Activated naive CD8-positive, alpha-beta T cell treated with anti-CD3 and anti-CD28 coated beads, Interleukin-2, amount 50 U/mL, for 16 hours (primary cell): ENCODE data around the gene LIPC.

ENCODE experiments used
- DNase-seq: peaks from one replicate; pipeline ENCODE4 v3.0.0-alpha.2; 2020; ENCODE audit warnings: low read depth, low spot score

The LIPC gene

GRCh38 chr15:58406811-58407210 lies 25.0 kb upstream of the LIPC start:
- DNase-seq: no peak

GRCh38 chr15:58407236-58407775 lies 24.5 kb upstream of the LIPC start:
- no peak for DNase-seq

- DNase-seq: no peak
Observed at GRCh38 chr15:58407778-58408177, 24.0 kb upstream of the LIPC start.

- DNase-seq: no peak
Observed at GRCh38 chr15:58409861-58410260, 21.9 kb upstream of the LIPC start.

- peak; percentile 11 for DNase-seq
Observed at GRCh38 chr15:58410353-58410752, 21.4 kb upstream of the LIPC start.

DNA sequence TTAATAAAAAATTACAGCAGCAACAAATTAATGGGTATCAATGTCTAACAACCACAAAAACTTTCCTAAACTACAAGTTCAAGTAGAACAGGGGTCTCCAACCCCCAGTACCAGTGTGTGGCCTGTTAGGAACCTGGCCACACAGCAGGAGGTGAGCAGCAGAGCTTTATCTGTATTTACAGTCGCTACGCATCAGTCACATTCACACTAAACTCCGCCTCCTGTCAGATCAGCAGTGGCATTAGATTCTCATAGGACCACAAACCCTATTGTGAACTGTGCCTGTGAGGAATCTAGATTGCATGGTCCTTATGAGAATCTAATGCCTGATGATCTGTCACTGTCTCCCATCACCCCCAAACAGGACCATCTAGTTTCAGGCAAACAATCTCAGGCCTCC lies 18.5 kb upstream of the LIPC start:
- DNase-seq: no peak

DNA sequence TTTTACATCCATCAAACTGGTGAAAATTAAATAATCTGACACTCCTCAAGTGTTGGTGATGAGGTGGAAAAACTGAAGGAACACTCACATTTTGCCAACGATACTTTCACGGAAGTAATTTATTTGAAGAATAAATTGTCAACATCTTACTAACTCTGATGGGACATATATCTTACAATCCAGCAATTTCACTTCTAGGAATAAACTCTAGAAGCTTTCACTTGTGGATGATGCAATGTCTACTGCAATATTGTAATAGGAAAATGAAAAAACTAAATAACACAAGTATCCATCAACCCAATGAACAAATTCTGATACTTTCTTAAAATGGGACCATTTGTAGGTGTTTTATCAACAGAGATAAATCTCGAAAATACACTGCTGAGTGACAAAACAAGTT lies 16.2 kb upstream of the LIPC start:
- DNase-seq: no peak

GRCh38 chr15:58416963-58417362 lies 14.8 kb upstream of the LIPC start:
- no peak for DNase-seq

GRCh38 chr15:58418135-58418534 lies 13.7 kb upstream of the LIPC start:
- DNase-seq: no peak

GRCh38 chr15:58419803-58420524 lies 11.8 kb upstream of the LIPC start:
- no peak for DNase-seq

- no peak for DNase-seq
Observed at GRCh38 chr15:58420579-58421043, 11.2 kb upstream of the LIPC start.

GRCh38 chr15:58423205-58423604 lies 8.6 kb upstream of the LIPC start:
- DNase-seq: no peak

- DNase-seq: no peak
Observed at GRCh38 chr15:58423831-58424608, 7.8 kb upstream of the LIPC start.

GRCh38 chr15:58424722-58425121 lies 7.1 kb upstream of the LIPC start:
- no peak for DNase-seq

GRCh38 chr15:58425185-58425584 lies 6.6 kb upstream of the LIPC start:
- no peak for DNase-seq

DNA sequence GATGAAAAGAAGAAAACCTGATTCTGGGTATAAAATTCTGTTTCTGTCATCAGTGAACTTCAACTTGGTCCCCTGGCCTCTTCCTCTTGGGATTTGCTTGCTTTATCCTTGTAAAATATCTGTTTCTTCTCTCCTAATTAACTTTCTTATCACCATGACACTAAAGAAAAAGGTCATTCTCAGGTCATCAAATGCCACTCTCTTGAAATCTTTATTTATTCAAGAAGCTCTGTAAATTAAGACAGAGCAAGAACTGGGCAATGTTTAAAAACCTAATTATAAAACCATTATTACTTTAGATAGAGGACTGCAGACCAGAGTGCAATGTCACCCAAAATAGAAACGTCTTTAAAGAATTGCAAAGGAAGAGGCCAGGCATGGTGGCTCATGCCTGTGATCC lies 6.0 kb upstream of the LIPC start:
- DNase-seq: no peak

DNA sequence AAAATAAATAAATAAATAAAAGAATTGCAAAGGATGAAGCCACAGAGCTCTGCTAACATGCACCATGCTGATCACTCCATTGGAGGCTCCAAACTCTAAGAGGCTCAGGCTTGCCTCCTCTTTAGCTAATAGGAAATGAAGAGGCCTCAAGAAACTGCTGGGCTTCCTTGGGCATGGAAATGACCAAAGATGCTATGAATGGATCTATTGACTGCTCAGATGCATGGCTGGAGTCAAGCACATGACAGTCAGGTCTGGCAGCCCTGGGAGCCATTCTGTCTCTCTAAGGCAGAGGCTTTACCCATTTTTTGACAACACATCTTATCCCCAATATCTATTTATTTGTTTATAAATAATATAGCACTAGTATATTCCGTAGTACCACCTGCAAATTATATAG lies 5.3 kb upstream of the LIPC start:
- no peak for DNase-seq

DNA sequence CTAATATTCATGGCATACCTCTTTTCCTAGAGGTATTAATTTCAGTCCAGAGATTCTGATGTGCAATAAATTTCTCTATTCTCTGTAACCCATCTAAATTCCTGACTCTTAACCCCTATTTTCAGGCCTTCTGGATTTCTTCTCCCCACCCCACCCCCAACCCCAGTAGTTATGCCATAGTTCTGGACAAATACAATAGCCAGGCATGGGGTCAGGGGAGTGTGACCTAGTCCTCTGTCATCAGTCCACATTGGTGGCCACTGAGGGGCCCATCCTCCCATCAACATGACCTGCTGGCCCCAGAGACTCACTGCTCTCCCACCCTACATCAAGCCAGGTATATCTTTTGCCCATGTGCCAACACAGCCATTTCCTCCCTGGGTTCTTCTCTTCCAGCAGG lies 3.8 kb upstream of the LIPC start:
- DNase-seq: no peak

DNA sequence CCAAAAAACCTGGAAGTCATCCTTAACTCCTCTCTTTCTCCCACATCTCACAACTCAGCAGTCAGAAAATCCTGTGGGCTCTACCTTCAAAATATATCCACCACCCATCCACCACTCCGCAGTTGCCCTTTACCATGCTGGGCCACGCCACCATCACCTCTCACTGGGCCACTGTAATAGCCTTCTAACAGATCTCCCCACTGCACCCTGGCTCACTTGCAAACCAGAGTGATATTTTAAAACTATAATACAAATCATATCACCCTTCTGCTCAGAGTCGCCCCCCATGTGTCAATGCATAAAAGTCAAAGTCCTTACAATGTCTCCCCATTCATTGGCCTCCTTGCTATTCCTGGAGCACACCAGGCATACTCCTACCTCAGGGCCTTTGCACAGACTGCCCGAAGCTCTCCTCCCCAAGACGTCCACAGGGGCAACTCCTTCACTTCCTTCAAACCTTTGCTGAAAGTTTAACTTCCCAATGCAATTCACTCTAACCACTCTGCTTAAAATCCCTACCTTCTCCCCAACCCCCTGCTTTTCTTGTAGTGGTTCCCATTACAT lies 1.5 kb upstream of the LIPC start:
- no peak for DNase-seq

- no peak for DNase-seq
Observed at GRCh38 chr15:58432401-58432800, 610 bp downstream of the LIPC start.

GRCh38 chr15:58433597-58434333 lies 2.0 kb downstream of the LIPC start:
- DNase-seq: no peak

GRCh38 chr15:58434334-58434875 lies 2.6 kb downstream of the LIPC start:
- no peak for DNase-seq
